ENCODE measurements around the gene PTPRT.

- no peak for TF ChIP-seq CTCF (CRISPR knock-in tag; IDR thresholded peaks at IDR 0.05)
- TF ChIP-seq ZNF740 (CRISPR knock-in tag; IDR thresholded peaks at IDR 0.05), result no peak
- TF ChIP-seq FOSL2 (CRISPR knock-in tag; IDR thresholded peaks at IDR 0.05), result no peak
- TF ChIP-seq NR2C2 (CRISPR knock-in tag; IDR thresholded peaks at IDR 0.05; ENCODE audit: borderline replicate concordance), result no peak
These were observed 446.8 kb downstream of the PTPRT start for GRCh38 chr20:42742926-42743325.
